ENCODE measurements around the gene LAMTOR2. TPM values are rescaled to one million over a fixed set of nuclear protein-coding genes. Genes with fewer than 3 reads are reported as not detected.

The LAMTOR2 gene
- total and polyA plus RNA-seq, 2 of the 8 experiments (the other 6 are each of a cell fraction or from before 2014, with no cell fraction given): 54.7 to 122 TPM

DNA sequence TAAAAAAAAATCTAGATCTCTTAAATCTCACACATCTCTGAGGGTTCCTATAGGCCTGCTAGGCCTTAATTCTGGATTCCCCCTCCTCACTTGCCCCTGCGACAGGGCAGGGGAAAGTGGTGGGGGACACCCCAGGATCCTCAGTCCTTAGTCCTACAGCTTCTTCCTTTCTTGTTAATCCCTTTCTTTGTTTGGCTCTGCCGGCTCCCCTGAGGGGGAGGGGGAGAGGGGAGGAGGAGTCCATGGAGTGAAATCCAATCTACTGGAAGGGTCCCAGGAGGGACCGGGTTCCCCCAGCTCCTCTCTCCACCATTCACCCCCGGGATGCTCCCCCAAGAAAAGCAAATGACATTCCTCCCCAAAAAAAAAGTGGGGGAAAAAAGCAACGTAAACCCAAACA lies 19.2 kb downstream of the LAMTOR2 start (continued):
- TF ChIP-seq, protein P1, sequence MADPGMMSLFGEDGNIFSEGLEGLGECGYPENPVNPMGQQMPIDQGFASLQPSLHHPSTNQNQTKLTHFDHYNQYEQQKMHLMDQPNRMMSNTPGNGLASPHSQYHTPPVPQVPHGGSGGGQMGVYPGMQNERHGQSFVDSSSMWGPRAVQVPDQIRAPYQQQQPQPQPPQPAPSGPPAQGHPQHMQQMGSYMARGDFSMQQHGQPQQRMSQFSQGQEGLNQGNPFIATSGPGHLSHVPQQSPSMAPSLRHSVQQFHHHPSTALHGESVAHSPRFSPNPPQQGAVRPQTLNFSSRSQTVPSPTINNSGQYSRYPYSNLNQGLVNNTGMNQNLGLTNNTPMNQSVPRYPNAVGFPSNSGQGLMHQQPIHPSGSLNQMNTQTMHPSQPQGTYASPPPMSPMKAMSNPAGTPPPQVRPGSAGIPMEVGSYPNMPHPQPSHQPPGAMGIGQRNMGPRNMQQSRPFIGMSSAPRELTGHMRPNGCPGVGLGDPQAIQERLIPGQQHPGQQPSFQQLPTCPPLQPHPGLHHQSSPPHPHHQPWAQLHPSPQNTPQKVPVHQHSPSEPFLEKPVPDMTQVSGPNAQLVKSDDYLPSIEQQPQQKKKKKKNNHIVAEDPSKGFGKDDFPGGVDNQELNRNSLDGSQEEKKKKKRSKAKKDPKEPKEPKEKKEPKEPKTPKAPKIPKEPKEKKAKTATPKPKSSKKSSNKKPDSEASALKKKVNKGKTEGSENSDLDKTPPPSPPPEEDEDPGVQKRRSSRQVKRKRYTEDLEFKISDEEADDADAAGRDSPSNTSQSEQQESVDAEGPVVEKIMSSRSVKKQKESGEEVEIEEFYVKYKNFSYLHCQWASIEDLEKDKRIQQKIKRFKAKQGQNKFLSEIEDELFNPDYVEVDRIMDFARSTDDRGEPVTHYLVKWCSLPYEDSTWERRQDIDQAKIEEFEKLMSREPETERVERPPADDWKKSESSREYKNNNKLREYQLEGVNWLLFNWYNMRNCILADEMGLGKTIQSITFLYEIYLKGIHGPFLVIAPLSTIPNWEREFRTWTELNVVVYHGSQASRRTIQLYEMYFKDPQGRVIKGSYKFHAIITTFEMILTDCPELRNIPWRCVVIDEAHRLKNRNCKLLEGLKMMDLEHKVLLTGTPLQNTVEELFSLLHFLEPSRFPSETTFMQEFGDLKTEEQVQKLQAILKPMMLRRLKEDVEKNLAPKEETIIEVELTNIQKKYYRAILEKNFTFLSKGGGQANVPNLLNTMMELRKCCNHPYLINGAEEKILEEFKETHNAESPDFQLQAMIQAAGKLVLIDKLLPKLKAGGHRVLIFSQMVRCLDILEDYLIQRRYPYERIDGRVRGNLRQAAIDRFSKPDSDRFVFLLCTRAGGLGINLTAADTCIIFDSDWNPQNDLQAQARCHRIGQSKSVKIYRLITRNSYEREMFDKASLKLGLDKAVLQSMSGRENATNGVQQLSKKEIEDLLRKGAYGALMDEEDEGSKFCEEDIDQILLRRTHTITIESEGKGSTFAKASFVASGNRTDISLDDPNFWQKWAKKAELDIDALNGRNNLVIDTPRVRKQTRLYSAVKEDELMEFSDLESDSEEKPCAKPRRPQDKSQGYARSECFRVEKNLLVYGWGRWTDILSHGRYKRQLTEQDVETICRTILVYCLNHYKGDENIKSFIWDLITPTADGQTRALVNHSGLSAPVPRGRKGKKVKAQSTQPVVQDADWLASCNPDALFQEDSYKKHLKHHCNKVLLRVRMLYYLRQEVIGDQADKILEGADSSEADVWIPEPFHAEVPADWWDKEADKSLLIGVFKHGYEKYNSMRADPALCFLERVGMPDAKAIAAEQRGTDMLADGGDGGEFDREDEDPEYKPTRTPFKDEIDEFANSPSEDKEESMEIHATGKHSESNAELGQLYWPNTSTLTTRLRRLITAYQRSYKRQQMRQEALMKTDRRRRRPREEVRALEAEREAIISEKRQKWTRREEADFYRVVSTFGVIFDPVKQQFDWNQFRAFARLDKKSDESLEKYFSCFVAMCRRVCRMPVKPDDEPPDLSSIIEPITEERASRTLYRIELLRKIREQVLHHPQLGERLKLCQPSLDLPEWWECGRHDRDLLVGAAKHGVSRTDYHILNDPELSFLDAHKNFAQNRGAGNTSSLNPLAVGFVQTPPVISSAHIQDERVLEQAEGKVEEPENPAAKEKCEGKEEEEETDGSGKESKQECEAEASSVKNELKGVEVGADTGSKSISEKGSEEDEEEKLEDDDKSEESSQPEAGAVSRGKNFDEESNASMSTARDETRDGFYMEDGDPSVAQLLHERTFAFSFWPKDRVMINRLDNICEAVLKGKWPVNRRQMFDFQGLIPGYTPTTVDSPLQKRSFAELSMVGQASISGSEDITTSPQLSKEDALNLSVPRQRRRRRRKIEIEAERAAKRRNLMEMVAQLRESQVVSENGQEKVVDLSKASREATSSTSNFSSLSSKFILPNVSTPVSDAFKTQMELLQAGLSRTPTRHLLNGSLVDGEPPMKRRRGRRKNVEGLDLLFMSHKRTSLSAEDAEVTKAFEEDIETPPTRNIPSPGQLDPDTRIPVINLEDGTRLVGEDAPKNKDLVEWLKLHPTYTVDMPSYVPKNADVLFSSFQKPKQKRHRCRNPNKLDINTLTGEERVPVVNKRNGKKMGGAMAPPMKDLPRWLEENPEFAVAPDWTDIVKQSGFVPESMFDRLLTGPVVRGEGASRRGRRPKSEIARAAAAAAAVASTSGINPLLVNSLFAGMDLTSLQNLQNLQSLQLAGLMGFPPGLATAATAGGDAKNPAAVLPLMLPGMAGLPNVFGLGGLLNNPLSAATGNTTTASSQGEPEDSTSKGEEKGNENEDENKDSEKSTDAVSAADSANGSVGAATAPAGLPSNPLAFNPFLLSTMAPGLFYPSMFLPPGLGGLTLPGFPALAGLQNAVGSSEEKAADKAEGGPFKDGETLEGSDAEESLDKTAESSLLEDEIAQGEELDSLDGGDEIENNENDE (IDR thresholded peaks at IDR 0.05; ENCODE audit: insufficient replicate concordance, low read length): peak; percentile 59
